Bronchial epithelial cell (primary cell): ENCODE data around the gene TMEM174. TPM values are rescaled to one million over a fixed set of nuclear protein-coding genes. Genes with fewer than 3 reads are reported as not detected.
A peak's percentile ranks its signal among the peaks of the same experiment; 100 is the strongest.

Source experiments
- DNase-seq: peaks from one replicate; pipeline ENCODE4 v3.0.0-alpha.2; 2010; ENCODE audit warnings: low read depth
- FAIRE-seq: peaks from 2 replicates; lab custom pipeline; 2011; peaks lifted over from hg19 to GRCh38; lab: Jason Lieb, UNC
- H3K27me3 ChIP-seq: 2 replicates; pipeline ENCODE4 v1.5.1; 2011; ENCODE audit warnings: low read length; ENCODE audit not compliant: control insufficient read depth, insufficient read depth
- H3K36me3 ChIP-seq: 2 replicates; pipeline ENCODE4 v1.5.1; 2011; ENCODE audit warnings: low read length; ENCODE audit not compliant: control insufficient read depth, insufficient read depth
- H3K4me3 ChIP-seq: 2 replicates; pipeline ENCODE4 v1.5.1; 2011; ENCODE audit warnings: mild to moderate bottlenecking, low read depth, low read length, control low read depth
- CTCF ChIP-seq: IDR thresholded peaks from 2 replicates; pipeline ENCODE4 v1.5.1; 2011; ENCODE audit warnings: mild to moderate bottlenecking, moderate library complexity, low read length, control low read depth, inconsistent platforms; ENCODE audit not compliant: insufficient read depth, severe bottlenecking
- total RNA-seq: library from RNA; depleted of rRNA; stranded (reverse); fragments of >200 nt; gene quantifications from 2 replicates; pipeline ENCODE4 v1.2.1, GENCODE V29; 2014

The TMEM174 gene
- total RNA-seq, 1 donor from 2014 or later, result not detected

DNA sequence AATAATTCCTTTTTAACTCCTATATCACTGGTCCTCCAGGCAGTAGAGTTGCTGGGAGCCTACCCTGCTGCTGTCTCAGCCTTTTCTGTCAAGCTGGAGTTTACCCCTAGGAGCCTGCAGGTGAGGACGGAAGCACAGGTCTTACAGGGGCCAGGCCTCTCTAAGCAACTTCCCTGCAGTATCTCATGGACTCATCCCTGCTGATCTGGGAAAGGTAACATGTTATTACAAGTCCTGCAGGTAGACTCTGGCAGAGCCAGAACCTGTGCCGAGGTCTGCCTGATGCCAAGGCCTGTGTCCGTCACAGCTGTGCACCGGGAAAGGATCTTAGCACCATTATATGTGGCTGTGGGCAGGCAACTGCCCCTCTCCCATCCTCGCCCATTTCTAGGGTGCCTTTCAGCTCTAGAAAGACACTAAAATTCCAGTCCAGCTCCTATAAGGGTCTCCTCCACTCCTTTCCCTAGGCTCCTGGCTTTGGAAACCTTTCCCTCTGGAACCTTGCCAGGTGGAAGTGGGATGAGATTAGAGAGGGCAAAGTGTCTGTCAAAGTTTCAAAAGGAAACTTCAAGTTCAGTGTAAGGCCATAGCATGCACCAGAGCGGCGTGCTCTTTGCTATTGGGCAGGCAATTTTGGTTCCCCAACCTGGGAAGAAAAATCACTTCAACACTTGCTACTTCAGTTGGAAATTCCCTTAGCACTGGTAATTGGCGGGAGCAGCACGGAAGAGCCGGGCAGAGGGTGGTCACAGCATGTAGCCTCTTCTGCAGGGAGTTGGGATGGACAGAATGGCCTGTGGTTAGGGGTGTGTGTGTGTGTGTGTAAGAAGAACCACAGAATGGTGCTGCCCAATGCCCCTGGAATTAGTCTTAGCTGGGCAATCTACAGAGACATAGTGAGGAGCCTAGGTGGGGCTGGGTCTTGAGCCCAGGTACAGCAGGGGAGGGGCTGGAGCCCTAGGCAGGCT is 35.1 kb upstream of the TMEM174 start:
- no peak for TF ChIP-seq CTCF
- DNase-seq, result peak; percentile 24

GRCh38 chr5:73139485-73139884 is 33.5 kb upstream of the TMEM174 start:
- no peak for TF ChIP-seq CTCF
- Histone ChIP-seq H3K4me3 (no peak overlapping the region), H3K27me3 (no peaks in the 10 kb centered on the region), H3K36me3 (no peaks in the 10 kb centered on the region)
- no peak for FAIRE-seq
- DNase-seq, result no peak

More for the DNA sequence above, 35.1 kb upstream of the TMEM174 start:
- FAIRE-seq, result peak; percentile 7
- H3K4me3 ChIP-seq, result no peak overlapping the region
- no peaks in the 10 kb centered on the region for H3K36me3 ChIP-seq
- no peaks in the 10 kb centered on the region for H3K27me3 ChIP-seq

DNA sequence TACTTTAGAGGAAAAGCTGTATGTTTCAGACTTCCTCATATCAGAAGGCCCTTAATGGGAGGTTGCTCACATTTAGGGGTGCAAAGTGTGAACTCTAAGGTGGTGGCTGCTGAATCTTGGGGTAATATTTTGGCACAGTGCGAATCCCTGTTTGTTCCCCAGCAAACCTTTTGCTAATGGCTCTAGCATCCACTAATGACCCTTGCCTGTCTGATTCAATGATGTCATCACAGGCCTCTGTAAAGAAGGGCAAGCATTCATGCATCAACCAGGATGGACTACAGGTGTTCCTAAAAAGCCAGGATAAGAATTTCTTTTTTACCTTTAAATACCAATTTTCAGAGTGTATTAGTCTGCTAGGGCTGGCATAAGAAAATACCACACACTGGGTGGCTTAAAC is 32.2 kb upstream of the TMEM174 start:
- H3K36me3 ChIP-seq, result no peaks in the 10 kb centered on the region
- TF ChIP-seq CTCF, result no peak
- no peak overlapping the region for H3K4me3 ChIP-seq
- no peaks in the 10 kb centered on the region for H3K27me3 ChIP-seq
- no peak for DNase-seq
- FAIRE-seq, result no peak

GRCh38 chr5:73142035-73142434 is 31.0 kb upstream of the TMEM174 start:
- no peak for TF ChIP-seq CTCF

GRCh38 chr5:73143716-73144115 is 29.3 kb upstream of the TMEM174 start:
- TF ChIP-seq CTCF, result no peak
- no peak for DNase-seq
- Histone ChIP-seq H3K36me3 (no peaks in the 10 kb centered on the region), H3K27me3 (no peaks in the 10 kb centered on the region), H3K4me3 (no peak overlapping the region)
- no peak for FAIRE-seq

More at GRCh38 chr5:73142035-73142434, 31.0 kb upstream of the TMEM174 start:
- Histone ChIP-seq H3K4me3 (no peak overlapping the region), H3K36me3 (no peaks in the 10 kb centered on the region), H3K27me3 (no peaks in the 10 kb centered on the region)
- no peak for FAIRE-seq
- no peak for DNase-seq
